8988T (cell line): ENCODE data around the gene POTEG.
"Not testable (repeated sequence)": the region's sequence is repeated elsewhere in the genome, so short reads cannot be mapped to it uniquely, and the experiment has no call there.

Experiments used
- DNase-seq: peaks from one replicate; pipeline ENCODE4 v3.0.0; 2011

POTEG gene

GRCh38 chr14:19372813-19373500 lies 61.2 kb downstream of the POTEG start:
- not testable (repeated sequence) for DNase-seq

- not testable (repeated sequence) for DNase-seq
These were observed 62.4 kb downstream of the POTEG start for GRCh38 chr14:19371767-19372166.

GRCh38 chr14:19362803-19363202 lies 71.3 kb downstream of the POTEG start:
- not testable (repeated sequence) for DNase-seq

GRCh38 chr14:19362323-19362722 lies 71.8 kb downstream of the POTEG start:
- DNase-seq, result not testable (repeated sequence)

GRCh38 chr14:19361636-19362253 lies 72.4 kb downstream of the POTEG start:
- not testable (repeated sequence) for DNase-seq

- DNase-seq, result not testable (repeated sequence)
These were observed 73.1 kb downstream of the POTEG start for GRCh38 chr14:19360937-19361635.
